Stimulated activated naive CD8-positive, alpha-beta T cell treated with anti-CD3 and anti-CD28 coated beads, Interleukin-15, Interleukin-2, amounts not matched to agents 100 U/mL and 50 U/mL, for 24 hours (primary cell): ENCODE results near the gene GLRB.
"Not testable (repeated sequence)": the region's sequence is repeated elsewhere in the genome, so short reads cannot be mapped to it uniquely, and the experiment has no call there.

Source experiments
- ATAC-seq: fragments of 150-1000 bp; cut with Tn5 transposase; one replicate; pipeline ENCODE4 v1.10.0; 2021
- DNase-seq: peaks from one replicate; pipeline ENCODE4 v3.0.0; 2021

The GLRB gene

DNA sequence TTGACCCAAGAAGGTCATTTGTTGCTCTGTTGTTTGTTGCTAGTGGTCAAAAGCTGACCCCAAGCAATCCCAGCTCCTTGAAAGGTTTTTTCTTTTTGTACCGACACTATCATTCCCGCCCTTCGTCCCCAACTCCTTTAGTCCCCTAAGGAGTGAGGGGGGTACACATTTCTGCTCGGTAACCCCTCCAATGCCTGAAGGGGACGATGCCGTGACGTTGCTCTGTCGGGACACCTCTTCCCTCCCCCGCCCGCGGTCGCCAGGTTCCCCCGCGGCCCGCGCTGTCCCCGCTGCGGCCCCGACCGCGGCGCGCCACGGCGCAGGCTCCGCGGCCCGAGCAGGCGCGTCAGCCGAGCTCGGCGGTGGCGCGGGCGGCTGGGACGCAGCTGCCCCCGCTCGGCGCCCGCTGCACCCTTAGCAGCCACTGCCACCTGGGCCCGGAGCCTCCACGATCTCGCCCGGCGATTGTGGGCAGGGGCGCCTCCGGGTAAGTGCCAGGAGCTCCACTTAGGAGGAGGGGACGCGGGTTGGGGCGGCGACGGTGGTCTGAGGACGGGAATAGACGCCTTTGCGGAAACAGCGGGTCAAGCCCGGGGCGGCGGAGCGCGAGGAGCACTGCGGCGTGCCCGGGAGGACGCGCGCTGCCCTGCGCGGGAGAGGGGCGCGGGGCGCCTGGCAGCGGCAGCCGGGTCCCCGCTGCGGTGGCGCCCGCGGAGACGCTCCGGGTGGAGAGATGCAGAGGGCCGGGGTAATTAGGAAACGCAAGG is at the start of gene GLRB:
TSS of gene GLRB (plus strand) at position 340 of the 767 bp plus-strand sequence. CDS start 1,875 bp downstream, outside the sequence.
- no peak for ATAC-seq
- no peak for DNase-seq

- no peak for ATAC-seq
- DNase-seq = no peak
These were observed 40.5 kb upstream of the GLRB start for GRCh38 chr4:157035471-157035870.

- no peak for ATAC-seq
- DNase-seq = no peak
These were observed 35.5 kb upstream of the GLRB start for GRCh38 chr4:157040405-157040804.

DNA sequence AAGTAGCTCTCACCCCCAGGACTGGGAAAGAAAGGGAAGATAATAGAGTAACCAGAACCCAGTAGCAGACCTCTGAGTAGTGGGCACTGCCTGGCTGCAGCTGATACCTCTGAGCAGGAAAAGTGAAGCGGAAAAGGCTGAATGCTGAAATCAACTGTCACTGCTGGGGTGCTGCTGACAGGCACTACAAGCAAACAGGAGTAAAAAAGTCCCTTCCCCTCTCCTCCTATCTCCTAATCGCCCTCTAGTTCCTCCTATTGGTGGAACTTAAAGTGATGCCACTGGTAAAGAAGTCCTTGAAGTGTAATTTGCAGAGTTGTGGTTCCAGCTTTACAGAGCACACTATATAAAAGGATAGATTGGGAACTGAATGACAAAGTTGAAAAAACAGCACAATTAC is 32.8 kb upstream of the GLRB start:
- ATAC-seq (no peak), DNase-seq (no peak)

- ATAC-seq (no peak), DNase-seq (no peak)
These were observed 30.3 kb upstream of the GLRB start for GRCh38 chr4:157045507-157046127.

DNA sequence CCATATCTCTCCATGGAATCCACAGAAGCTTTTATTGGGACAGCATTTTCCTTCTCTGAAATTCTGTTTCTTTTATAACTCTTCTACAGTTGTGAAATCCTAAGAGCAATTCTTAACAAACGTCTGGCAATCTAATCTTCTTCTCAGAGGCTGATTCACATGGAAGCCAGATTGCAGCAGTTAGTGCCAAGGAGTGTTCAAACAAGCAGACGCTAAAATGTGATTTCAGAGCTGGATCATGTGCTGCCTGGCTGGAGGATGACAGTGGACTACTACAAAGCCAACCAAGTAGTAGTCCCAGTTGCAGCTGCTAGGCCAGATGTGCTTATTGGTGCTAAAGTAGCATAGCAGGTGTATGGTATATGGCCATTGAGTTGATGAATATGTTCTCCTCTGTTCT is 27.7 kb upstream of the GLRB start:
- DNase-seq (no peak), ATAC-seq (no peak)

DNA sequence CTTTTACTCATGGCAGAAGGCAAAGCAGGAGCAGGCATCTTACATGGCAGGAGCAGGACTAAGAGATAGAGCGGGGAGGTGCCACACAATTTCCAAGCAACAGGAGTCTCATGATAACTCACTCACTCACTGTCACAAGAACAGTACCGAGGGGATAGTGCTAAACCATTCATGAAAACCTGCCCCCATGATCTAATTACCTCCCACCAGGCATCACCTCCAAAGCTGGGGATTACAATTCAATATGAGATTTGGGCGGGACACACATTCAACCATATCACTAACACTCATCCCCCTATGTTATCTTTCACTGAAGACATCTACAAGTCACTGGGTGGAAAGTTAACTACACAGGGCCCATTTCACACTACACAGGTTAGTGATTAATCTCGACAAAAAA is 25.4 kb upstream of the GLRB start:
- ATAC-seq (no peak), DNase-seq (no peak)

- no peak for DNase-seq
These were observed 23.4 kb upstream of the GLRB start for GRCh38 chr4:157052429-157053040.

DNA sequence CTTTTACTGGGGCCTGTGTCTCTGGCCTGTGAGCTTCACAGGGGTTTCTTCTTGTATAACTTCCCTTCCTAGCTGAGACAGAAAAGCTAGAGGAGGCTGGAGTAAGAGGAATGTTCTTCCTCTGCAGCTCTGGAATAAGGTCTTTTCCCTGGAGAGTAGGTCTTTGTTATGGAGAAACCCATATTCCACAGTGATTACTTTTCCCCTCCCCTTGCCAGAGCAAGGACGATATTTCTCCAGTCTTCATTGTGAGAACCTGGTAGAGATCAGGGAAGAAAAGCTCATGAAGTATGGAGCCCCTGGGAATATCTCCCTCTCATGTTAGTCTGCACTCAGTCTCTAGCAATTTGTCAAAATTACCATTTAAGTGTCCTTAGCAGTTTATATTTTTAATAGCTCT is 18.7 kb upstream of the GLRB start:
- ATAC-seq (no peak), DNase-seq (no peak)

More at GRCh38 chr4:157052429-157053040, 23.4 kb upstream of the GLRB start:
- no peak for ATAC-seq

DNA sequence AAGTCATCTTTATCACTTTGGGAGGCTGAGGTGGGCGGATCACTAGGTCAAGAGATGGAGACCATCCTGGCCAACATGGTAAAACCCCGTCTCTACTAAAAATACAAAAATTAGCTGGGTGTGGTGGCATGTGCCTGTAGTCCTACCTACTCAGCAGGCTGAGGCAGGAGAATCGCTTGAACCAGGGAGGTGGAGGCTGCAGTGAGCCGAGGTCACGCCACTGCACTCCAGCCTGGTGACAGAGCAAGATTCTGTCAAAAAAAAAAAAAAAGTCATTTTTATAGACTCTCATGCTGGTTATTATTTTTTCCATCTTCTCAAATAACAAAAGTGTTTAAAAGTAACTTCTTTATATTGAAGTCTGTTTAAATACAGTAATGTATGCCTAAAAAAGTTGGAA is 17.1 kb upstream of the GLRB start:
- not testable (repeated sequence) for ATAC-seq

GRCh38 chr4:157072002-157072401 is 3.9 kb upstream of the GLRB start:
- DNase-seq = no peak
- no peak for ATAC-seq

More for the DNA sequence above, 17.1 kb upstream of the GLRB start:
- DNase-seq = not testable (repeated sequence)

- DNase-seq (no peak), ATAC-seq (no peak)
These were observed 549 bp upstream of the GLRB start for GRCh38 chr4:157075401-157075800.

DNA sequence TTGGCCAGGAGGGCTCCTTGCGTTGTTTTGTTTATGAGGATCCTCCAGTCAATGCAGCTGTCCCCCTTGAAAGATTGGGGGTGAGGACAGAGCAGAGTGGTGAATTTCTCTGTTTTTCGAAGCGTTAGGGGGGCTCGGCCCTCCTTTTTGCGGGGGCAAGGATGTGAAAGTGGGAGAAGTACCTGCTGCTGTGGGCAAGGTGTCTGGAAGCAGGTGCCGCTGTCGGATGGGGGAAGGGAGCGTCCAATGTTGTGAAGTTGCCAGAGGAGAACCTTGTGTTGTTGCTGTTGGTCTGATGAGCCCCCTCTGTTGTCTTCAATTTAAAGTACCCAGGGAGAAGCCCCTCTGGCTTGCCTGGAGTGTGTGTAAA is 613 bp downstream of the GLRB start:
- no peak for ATAC-seq
- no peak for DNase-seq

DNA sequence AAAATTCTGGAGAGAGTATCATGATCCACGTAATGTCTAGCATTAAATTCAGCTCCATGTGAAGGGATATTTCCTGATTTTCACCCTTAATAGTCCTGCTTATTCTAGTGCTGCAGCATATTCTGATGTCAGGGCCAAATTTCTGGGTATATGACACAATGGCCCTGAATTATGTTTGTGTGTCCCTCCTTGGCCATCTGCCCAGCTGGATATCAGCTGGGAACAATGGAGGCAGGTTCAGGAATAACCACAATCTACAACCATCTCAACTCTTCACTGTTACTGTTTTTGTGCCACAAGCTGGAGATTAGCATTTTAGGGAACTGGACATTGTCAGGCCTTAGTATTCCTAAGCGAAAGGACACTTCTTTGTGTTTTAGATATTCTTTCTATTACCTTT is 3.5 kb downstream of the GLRB start:
- no peak for ATAC-seq

GRCh38 chr4:157080605-157081004 is 4.7 kb downstream of the GLRB start:
- ATAC-seq (no peak), DNase-seq (no peak)

More for the DNA sequence above, 3.5 kb downstream of the GLRB start:
- no peak for DNase-seq

DNA sequence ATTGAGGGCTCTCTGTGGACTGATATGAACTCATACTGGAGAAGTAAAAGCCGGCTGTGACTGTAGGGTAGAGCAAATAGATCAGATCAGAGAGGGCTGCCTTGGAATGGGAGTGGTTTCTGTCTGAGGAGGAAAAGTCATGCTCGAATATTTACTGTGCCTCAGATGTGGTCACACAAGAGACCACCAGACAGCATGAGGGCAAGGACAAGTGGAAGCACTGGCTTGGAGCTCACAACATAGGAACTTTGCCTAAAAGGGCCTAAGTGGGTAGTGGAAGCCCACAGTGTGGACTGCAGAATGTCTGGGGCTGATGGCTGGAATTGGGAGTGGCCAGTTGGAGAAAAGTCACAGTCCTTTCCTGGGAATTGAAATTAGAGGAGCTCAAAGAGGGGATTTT is 19.8 kb downstream of the GLRB start:
- DNase-seq (no peak), ATAC-seq (no peak)

GRCh38 chr4:157096439-157096838 is 20.5 kb downstream of the GLRB start:
- DNase-seq (no peak), ATAC-seq (no peak)

- ATAC-seq = no peak
- DNase-seq = no peak
These were observed 23.6 kb downstream of the GLRB start for GRCh38 chr4:157099506-157099905.

- DNase-seq (no peak), ATAC-seq (no peak)
These were observed 28.6 kb downstream of the GLRB start for GRCh38 chr4:157104541-157104940.

DNA sequence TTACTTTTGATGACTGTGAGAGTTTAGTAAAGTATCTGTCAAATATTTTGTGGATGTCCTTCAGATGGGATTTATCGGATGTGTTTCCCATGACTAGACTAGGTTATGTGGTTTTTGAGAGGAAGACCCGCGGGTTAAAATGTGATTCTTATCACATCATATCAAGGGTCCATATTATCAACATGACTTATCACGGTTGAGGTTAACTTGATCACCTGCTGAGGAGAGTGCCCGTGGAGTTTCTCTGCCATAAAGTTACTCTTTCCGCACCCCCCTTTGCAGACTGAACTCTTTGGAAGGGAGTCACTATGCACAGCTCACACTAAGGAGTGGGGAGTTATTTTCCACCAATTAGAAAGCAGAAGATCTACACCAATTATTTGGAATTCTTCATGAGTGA is 38.7 kb downstream of the GLRB start:
- no peak for ATAC-seq
- DNase-seq = no peak

GRCh38 chr4:157115613-157116335 is 39.8 kb downstream of the GLRB start:
- ATAC-seq (no peak), DNase-seq (no peak)

- no peak for DNase-seq
- no peak for ATAC-seq
These were observed 45.5 kb downstream of the GLRB start for GRCh38 chr4:157121401-157121800.

DNA sequence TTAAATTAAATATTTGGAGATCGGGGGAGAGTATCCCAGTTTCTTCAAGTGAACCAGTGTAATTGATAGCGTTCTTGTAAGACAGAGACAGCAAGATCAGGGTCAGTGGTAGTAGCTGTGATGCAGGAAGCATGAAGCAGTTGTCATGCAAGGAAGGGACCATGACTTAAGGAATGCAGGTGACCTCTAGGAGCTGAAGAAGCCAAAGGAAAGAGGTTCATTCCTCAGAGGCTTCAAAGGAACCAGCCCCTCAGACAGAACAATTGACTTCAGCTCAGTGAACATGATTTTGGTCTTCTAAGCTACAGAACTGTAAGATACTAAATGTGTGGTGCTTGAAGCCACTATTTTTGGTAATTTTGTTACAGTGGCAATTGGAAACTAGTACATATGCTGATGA is 51.6 kb downstream of the GLRB start:
- ATAC-seq (no peak), DNase-seq (no peak)
